Parathyroid adenoma (tissue), 2 donors: ENCODE results near the gene CCSER1.

Experiments used
- H2AFZ ChIP-seq: fragments of 300-600 bp; sonication (generic); one replicate; pipeline ENCODE4 v1.7.0; 2017; ENCODE audit warnings: antibody characterized with exemption, mild to moderate bottlenecking
- H3K27ac ChIP-seq: fragments of 300-600 bp; sonication (generic); one replicate; pipeline ENCODE4 v1.7.0; 2017
- H3K27me3 ChIP-seq: fragments of 300-600 bp; sonication (generic); one replicate; pipeline ENCODE4 v1.7.0; 2017; ENCODE audit warnings: low read length; ENCODE audit not compliant: control insufficient read depth, insufficient read depth
- H3K36me3 ChIP-seq: fragments of 300-600 bp; sonication (generic); one replicate; pipeline ENCODE4 v1.7.0; 2017; ENCODE audit warnings: low read length; ENCODE audit not compliant: control insufficient read depth, insufficient read depth
- H3K4me1 ChIP-seq: fragments of 300-600 bp; sonication (generic); one replicate; pipeline ENCODE4 v1.7.0; 2017; ENCODE audit warnings: control low read depth
- H3K4me2 ChIP-seq: fragments of 300-600 bp; sonication (generic); one replicate; pipeline ENCODE4 v1.7.0; 2017; ENCODE audit warnings: low read length
- H3K4me3 ChIP-seq: fragments of 300-600 bp; sonication (generic); one replicate; pipeline ENCODE4 v1.7.0; 2017; ENCODE audit warnings: low read depth, low read length
- H3K79me2 ChIP-seq: fragments of 300-600 bp; sonication (generic); one replicate; pipeline ENCODE4 v1.7.0; 2017; ENCODE audit warnings: control low read depth
- H3K9ac ChIP-seq: fragments of 300-600 bp; sonication (generic); one replicate; pipeline ENCODE4 v1.7.0; 2017; ENCODE audit warnings: mild to moderate bottlenecking
- H3K9me3 ChIP-seq: fragments of 300-600 bp; sonication (generic); one replicate; pipeline ENCODE4 v1.7.0; 2017; ENCODE audit warnings: low read length; ENCODE audit not compliant: control insufficient read depth
- TF ChIP-seq, protein P1 (sequence below): fragments of 300-600 bp; sonication (generic); IDR thresholded peaks from one replicate; pipeline ENCODE4 v1.7.0; 2017; ENCODE audit warnings: antibody characterized with exemption, mild to moderate bottlenecking
- donor health status: primary hyperparathyroidism.

Gene CCSER1

DNA sequence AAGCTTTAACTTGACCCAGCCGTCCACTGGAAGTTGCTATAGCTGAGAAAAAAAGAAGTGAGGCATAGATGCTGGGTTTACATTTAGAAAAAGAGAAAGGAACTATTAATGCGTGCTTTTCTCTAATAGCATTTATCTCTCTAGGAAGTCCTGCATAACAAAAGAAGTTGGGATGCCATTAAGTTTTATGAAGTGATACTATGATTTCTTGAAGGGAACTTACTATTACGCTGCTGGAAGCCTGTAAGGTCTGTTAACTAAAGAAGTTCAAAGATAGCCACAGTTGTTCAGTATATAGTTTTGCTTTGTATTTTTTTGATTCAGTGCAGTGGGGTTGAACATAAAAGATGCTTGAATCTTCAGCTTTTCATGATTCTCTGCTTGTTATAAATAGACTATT, 203.4 kb downstream of the CCSER1 start:
- no peak overlapping the region for H2AFZ ChIP-seq
- no peak overlapping the region for H3K27ac ChIP-seq
- H3K4me3 ChIP-seq: no peak overlapping the region
- no peak overlapping the region for H3K9ac ChIP-seq
- no peaks in the 10 kb centered on the region for H3K9me3 ChIP-seq
- TF ChIP-seq, protein P1, sequence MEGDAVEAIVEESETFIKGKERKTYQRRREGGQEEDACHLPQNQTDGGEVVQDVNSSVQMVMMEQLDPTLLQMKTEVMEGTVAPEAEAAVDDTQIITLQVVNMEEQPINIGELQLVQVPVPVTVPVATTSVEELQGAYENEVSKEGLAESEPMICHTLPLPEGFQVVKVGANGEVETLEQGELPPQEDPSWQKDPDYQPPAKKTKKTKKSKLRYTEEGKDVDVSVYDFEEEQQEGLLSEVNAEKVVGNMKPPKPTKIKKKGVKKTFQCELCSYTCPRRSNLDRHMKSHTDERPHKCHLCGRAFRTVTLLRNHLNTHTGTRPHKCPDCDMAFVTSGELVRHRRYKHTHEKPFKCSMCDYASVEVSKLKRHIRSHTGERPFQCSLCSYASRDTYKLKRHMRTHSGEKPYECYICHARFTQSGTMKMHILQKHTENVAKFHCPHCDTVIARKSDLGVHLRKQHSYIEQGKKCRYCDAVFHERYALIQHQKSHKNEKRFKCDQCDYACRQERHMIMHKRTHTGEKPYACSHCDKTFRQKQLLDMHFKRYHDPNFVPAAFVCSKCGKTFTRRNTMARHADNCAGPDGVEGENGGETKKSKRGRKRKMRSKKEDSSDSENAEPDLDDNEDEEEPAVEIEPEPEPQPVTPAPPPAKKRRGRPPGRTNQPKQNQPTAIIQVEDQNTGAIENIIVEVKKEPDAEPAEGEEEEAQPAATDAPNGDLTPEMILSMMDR: no peak
- H3K4me1 ChIP-seq: no peaks in the 10 kb centered on the region
- H3K36me3 ChIP-seq: no peaks in the 10 kb centered on the region
- H3K27me3 ChIP-seq: no peaks in the 10 kb centered on the region
- no peaks in the 10 kb centered on the region for H3K79me2 ChIP-seq
- H3K4me2 ChIP-seq: no peak overlapping the region

DNA sequence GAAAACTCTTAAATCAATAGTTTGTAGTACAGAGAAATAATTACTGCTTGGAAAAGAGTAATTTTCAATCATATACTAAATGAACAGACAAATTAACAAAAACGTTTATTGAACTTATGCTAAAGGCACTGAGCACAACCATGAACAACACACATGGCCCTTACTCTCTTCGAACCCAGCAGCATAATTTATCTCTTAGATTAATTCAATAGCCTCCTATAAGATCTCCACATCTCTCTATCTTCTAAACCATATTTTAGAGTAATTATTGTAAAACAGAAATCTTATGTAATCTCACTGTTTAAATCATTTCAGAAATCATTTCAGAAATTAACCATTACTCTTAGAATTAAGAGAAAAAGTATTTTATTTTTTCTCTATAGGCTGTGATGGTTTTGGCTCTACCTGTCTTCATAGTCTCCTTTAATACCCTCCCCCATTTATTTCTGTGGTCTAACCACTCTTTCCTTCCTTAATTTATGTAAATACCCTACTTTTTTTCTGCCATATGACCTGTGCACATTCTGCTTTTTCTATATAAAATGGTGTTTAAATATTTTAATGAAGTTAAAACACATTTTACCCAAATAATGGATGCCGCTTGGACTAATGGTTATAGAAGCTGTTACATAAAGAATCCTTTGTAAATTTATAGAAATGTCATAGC, 218.5 kb downstream of the CCSER1 start:
- no peak overlapping the region for H3K4me2 ChIP-seq
- no peaks in the 10 kb centered on the region for H3K9me3 ChIP-seq
- TF ChIP-seq, protein P1: no peak
- no peaks in the 10 kb centered on the region for H3K4me1 ChIP-seq
- H3K36me3 ChIP-seq: no peaks in the 10 kb centered on the region
- no peak overlapping the region for H3K27ac ChIP-seq
- no peak overlapping the region for H2AFZ ChIP-seq
- H3K79me2 ChIP-seq: no peaks in the 10 kb centered on the region
- H3K4me3 ChIP-seq: no peak overlapping the region
- no peaks in the 10 kb centered on the region for H3K27me3 ChIP-seq
- no peak overlapping the region for H3K9ac ChIP-seq

DNA sequence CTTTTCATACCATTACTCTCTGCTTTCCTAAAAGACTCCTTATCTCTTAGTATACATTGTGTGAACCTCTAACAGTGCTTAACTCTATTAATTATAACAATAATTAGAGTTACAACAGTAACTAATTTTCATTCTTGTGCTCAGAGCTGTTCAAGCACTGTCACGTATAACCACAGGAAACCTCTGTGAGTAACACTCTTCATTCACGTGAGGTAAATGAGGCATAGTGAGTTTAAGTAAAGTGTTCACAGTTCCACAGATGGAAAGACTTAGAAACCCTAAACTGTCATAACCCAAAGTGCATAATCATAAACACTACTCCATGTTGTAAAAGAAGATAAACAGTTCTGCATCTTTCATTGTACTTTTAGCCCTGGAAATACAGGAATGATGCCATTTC, 222.4 kb downstream of the CCSER1 start:
- Histone ChIP-seq H3K9ac (no peak overlapping the region), H3K27me3 (no peaks in the 10 kb centered on the region), H3K27ac (no peak overlapping the region), H3K9me3 (no peaks in the 10 kb centered on the region), H3K79me2 (no peaks in the 10 kb centered on the region), H3K4me3 (no peak overlapping the region), H3K36me3 (no peaks in the 10 kb centered on the region), H3K4me2 (no peak overlapping the region), H2AFZ (no peak overlapping the region), H3K4me1 (no peaks in the 10 kb centered on the region)
- TF ChIP-seq, protein P1: no peak

DNA sequence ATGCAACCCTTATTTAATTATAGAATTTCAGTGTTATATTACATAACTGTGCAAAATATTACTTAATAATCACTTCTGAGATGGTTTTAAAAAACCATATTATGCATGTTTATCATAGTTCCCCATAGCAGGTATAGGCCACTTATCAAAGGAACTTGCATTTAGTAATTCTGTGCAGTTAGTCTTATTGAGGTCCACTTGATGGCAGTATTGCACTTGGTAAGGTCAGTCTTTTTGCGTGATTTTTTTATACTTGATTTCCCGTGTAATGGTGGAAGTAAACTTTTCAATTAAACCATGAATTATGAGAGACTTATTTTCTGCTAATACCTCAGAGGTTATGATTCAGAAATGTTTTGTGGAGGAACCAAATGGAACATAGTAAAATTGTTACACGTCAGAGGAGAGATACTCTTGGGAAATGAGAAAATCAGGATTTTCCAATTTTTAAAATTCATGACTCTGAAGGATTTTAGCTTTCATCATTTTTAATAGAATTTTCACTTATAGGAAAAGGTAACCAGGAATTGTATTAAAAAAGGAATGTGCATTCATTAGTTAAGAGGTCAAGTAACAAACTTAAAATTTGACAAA, 230.0 kb downstream of the CCSER1 start:
- no peaks in the 10 kb centered on the region for H3K27me3 ChIP-seq
- H3K36me3 ChIP-seq: no peaks in the 10 kb centered on the region
- no peak overlapping the region for H3K4me2 ChIP-seq
- no peaks in the 10 kb centered on the region for H3K4me1 ChIP-seq
- TF ChIP-seq, protein P1: peak; percentile 12
- no peaks in the 10 kb centered on the region for H3K79me2 ChIP-seq
- no peak overlapping the region for H3K27ac ChIP-seq
- H3K9ac ChIP-seq: no peak overlapping the region
- H3K4me3 ChIP-seq: no peak overlapping the region
- no peak overlapping the region for H2AFZ ChIP-seq
- no peaks in the 10 kb centered on the region for H3K9me3 ChIP-seq

DNA sequence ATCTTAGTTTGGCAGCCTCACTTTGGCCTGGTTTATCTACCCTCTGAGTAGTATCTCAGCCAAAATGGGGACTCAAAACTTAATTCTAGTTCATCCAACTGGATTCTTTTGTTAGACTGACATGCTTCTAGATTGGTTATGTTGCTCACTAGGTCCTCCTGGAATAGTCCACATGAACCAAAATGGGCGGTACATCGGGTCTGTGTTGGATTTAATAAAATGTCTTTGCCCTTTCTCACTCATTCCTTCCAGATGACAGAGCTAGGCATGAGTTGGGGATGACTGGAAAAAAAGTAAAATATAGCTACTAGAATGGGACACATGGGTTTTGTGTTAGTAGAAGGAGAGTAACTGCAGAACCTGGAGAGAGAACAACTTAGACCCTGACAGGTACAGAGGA, 247.9 kb downstream of the CCSER1 start:
- no peak overlapping the region for H3K9ac ChIP-seq
- no peak overlapping the region for H3K27ac ChIP-seq
- no peaks in the 10 kb centered on the region for H3K79me2 ChIP-seq
- H2AFZ ChIP-seq: no peak overlapping the region
- no peak overlapping the region for H3K4me2 ChIP-seq
- H3K27me3 ChIP-seq: no peaks in the 10 kb centered on the region
- no peak overlapping the region for H3K4me3 ChIP-seq
- TF ChIP-seq, protein P1: no peak
- no peaks in the 10 kb centered on the region for H3K4me1 ChIP-seq
- H3K36me3 ChIP-seq: no peaks in the 10 kb centered on the region
- H3K9me3 ChIP-seq: no peaks in the 10 kb centered on the region
